HepG2 (cell line): ENCODE data around the gene RASD1. TPM values are rescaled to one million over a fixed set of nuclear protein-coding genes. Genes with fewer than 3 reads are reported as not detected.
A peak's percentile ranks its signal among the peaks of the same experiment; 100 is the strongest.

Experiments
- ARNT ChIP-seq: fragments of 450-650 bp; IDR thresholded peaks from 2 replicates; pipeline ENCODE4 v1.6.1; 2017
- ASH2L ChIP-seq: fragments of 300-600, 200-600 bp; sonication (generic); IDR thresholded peaks from 2 replicates; pipeline ENCODE4 v1.7.0; 2017; ENCODE audit warnings: low read depth, mild to moderate bottlenecking, moderate library complexity, mixed read lengths, low read length; ENCODE audit not compliant: insufficient read length
- DNMT3B ChIP-seq: conservative IDR thresholded peaks from 2 replicates; pipeline ENCODE4 v1.6.1; 2016; ENCODE audit warnings: missing biosample characterization, control low read depth
- ESRRA ChIP-seq: sonication (generic); formaldehyde crosslinking; IDR thresholded peaks from 2 replicates; pipeline ENCODE4 v1.5.1; 2020; ENCODE audit warnings: mild to moderate bottlenecking, low read depth, missing genetic modification reagents
- MAFF ChIP-seq: IDR thresholded peaks from 2 replicates; pipeline ENCODE4 v1.6.1; 2011; ENCODE audit warnings: low read depth, low read length, improper control_type of control experiment
- MBD4 ChIP-seq: IDR thresholded peaks from 2 replicates; pipeline ENCODE4 v1.6.1; 2012; ENCODE audit warnings: low read length, inconsistent platforms, borderline replicate concordance
- MIXL1 ChIP-seq: IDR thresholded peaks from 2 replicates; pipeline ENCODE4 v1.6.1; 2016
- MYPOP ChIP-seq: sonication (generic); formaldehyde crosslinking; IDR thresholded peaks from 2 replicates; pipeline ENCODE4 v1.8.1; 2023; ENCODE audit warnings: mild to moderate bottlenecking, moderate library complexity, missing genetic modification reagents
- SCMH1 ChIP-seq: sonication (generic); formaldehyde crosslinking; IDR thresholded peaks from 2 replicates; pipeline ENCODE4 v1.9.0; 2021; ENCODE audit warnings: missing genetic modification reagents, mild to moderate bottlenecking, borderline replicate concordance
- SRF ChIP-seq: IDR thresholded peaks from 2 replicates; pipeline ENCODE4 v1.6.1; 2011; ENCODE audit warnings: mild to moderate bottlenecking, low read depth, low read length, moderate library complexity
- ZBTB25 ChIP-seq: IDR thresholded peaks from 2 replicates; pipeline ENCODE4 v1.6.1; 2018; ENCODE audit warnings: missing genetic modification reagents
- ZC3H4 ChIP-seq: sonication (generic); formaldehyde crosslinking; IDR thresholded peaks from 2 replicates; pipeline ENCODE4 v1.4.0; 2020; ENCODE audit warnings: missing genetic modification reagents, borderline replicate concordance
- ZFP37 ChIP-seq: sonication (generic); formaldehyde crosslinking; IDR thresholded peaks from 2 replicates; pipeline ENCODE4 v1.4.0; 2020; ENCODE audit warnings: missing genetic modification reagents, borderline replicate concordance
- ZNF230 ChIP-seq: sonication (generic); formaldehyde crosslinking; IDR thresholded peaks from 2 replicates; pipeline ENCODE4 v1.4.0; 2020; ENCODE audit warnings: mild to moderate bottlenecking, missing genetic modification reagents
- ZNF329 ChIP-seq: sonication (generic); formaldehyde crosslinking; IDR thresholded peaks from 2 replicates; pipeline ENCODE4 v1.9.0; 2021; ENCODE audit warnings: low read depth, mild to moderate bottlenecking, missing genetic modification reagents
- ZNF589 ChIP-seq: sonication (generic); formaldehyde crosslinking; conservative IDR thresholded peaks from 2 replicates; pipeline ENCODE4 v1.8.0; 2022; ENCODE audit warnings: mild to moderate bottlenecking, moderate library complexity, missing genetic modification reagents
- ZNF879 ChIP-seq: sonication (generic); formaldehyde crosslinking; IDR thresholded peaks from 2 replicates; pipeline ENCODE4 v1.8.1; 2023; ENCODE audit warnings: missing genetic modification reagents
- polyA plus RNA-seq, 8 experiments: library from polyadenylated mRNA; depleted of rRNA in 3 of 8; stranded (reverse) in 7 of 8; unstranded in 1 of 8; fragments of >200 nt; fragmentation: Illumina TruSeq in 4 of 8; extraction: Trizol in 4 of 8; gene quantifications; 2 replicates each; pipeline versions ENCODE4 v1.2.1 to v1.2.3, GENCODE V29; 2011 to 2016; ENCODE audit warnings: low read depth in 4 of 8, missing spikeins in 1 of 8, mixed read lengths in 1 of 8; ENCODE audit not compliant: insufficient read depth in 1 of 8
- total RNA-seq, 5 experiments: library from RNA; depleted of rRNA; stranded (reverse); fragments of >200 nt; fragmentation: Illumina TruSeq; extraction: Trizol; gene quantifications; 2 replicates each; pipeline ENCODE4 v1.2.3, GENCODE V29; 2016; ENCODE audit warnings: low read depth in 1 of 5
- TF ChIP-seq, protein P1 (sequence below): sonication (generic); formaldehyde crosslinking; IDR thresholded peaks from 2 replicates; pipeline ENCODE4 v1.4.0; 2020; ENCODE audit warnings: mild to moderate bottlenecking, missing genetic modification reagents, borderline replicate concordance
- TF ChIP-seq, protein P2 (sequence below): sonication (generic); formaldehyde crosslinking; IDR thresholded peaks from 2 replicates; pipeline ENCODE4 v1.5.1; 2020; ENCODE audit warnings: missing genetic modification reagents, mild to moderate bottlenecking, borderline replicate concordance

Gene RASD1
- total and polyA plus RNA-seq, 2 of the 13 experiments (the other 11 are each of a cell fraction or from before 2014, with no cell fraction given), result 1.6 to 4.2 TPM

- TF ChIP-seq MBD4 (peak; percentile 86; the same call in 1 of the 2 replicates), MAFF (no peak), SRF (no peak), MIXL1 (CRISPR knock-in tag) (peak; percentile 97), DNMT3B (CRISPR knock-in tag) (peak; percentile 90; the same call in 1 of the 2 replicates), ZFP37 (CRISPR knock-in tag) (peak; percentile 84), ASH2L (peak; percentile 54), ZNF230 (CRISPR knock-in tag) (peak; percentile 69; the same call in 1 of the 2 replicates), ZNF329 (CRISPR knock-in tag) (no peak), ESRRA (peak; percentile 50; the same call in 1 of the 2 replicates), ZC3H4 (CRISPR knock-in tag) (no peak), MYPOP (peak; percentile 71; the same call in 1 of the 2 replicates), SCMH1 (CRISPR knock-in tag) (no peak), ARNT (no peak), ZBTB25 (CRISPR knock-in tag) (peak; percentile 93), ZNF589 (peak; percentile 90), ZNF879 (no peak)
- TF ChIP-seq, protein P1, sequence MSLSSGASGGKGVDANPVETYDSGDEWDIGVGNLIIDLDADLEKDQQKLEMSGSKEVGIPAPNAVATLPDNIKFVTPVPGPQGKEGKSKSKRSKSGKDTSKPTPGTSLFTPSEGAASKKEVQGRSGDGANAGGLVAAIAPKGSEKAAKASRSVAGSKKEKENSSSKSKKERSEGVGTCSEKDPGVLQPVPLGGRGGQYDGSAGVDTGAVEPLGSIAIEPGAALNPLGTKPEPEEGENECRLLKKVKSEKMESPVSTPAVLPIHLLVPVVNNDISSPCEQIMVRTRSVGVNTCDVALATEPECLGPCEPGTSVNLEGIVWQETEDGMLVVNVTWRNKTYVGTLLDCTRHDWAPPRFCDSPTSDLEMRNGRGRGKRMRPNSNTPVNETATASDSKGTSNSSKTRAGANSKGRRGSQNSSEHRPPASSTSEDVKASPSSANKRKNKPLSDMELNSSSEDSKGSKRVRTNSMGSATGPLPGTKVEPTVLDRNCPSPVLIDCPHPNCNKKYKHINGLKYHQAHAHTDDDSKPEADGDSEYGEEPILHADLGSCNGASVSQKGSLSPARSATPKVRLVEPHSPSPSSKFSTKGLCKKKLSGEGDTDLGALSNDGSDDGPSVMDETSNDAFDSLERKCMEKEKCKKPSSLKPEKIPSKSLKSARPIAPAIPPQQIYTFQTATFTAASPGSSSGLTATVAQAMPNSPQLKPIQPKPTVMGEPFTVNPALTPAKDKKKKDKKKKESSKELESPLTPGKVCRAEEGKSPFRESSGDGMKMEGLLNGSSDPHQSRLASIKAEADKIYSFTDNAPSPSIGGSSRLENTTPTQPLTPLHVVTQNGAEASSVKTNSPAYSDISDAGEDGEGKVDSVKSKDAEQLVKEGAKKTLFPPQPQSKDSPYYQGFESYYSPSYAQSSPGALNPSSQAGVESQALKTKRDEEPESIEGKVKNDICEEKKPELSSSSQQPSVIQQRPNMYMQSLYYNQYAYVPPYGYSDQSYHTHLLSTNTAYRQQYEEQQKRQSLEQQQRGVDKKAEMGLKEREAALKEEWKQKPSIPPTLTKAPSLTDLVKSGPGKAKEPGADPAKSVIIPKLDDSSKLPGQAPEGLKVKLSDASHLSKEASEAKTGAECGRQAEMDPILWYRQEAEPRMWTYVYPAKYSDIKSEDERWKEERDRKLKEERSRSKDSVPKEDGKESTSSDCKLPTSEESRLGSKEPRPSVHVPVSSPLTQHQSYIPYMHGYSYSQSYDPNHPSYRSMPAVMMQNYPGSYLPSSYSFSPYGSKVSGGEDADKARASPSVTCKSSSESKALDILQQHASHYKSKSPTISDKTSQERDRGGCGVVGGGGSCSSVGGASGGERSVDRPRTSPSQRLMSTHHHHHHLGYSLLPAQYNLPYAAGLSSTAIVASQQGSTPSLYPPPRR (CRISPR knock-in tag), result peak; percentile 99
- TF ChIP-seq, protein P2, sequence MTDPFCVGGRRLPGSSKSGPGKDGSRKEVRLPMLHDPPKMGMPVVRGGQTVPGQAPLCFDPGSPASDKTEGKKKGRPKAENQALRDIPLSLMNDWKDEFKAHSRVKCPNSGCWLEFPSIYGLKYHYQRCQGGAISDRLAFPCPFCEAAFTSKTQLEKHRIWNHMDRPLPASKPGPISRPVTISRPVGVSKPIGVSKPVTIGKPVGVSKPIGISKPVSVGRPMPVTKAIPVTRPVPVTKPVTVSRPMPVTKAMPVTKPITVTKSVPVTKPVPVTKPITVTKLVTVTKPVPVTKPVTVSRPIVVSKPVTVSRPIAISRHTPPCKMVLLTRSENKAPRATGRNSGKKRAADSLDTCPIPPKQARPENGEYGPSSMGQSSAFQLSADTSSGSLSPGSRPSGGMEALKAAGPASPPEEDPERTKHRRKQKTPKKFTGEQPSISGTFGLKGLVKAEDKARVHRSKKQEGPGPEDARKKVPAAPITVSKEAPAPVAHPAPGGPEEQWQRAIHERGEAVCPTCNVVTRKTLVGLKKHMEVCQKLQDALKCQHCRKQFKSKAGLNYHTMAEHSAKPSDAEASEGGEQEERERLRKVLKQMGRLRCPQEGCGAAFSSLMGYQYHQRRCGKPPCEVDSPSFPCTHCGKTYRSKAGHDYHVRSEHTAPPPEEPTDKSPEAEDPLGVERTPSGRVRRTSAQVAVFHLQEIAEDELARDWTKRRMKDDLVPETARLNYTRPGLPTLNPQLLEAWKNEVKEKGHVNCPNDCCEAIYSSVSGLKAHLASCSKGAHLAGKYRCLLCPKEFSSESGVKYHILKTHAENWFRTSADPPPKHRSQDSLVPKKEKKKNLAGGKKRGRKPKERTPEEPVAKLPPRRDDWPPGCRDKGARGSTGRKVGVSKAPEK, result no peak; the same call in 1 of the 2 replicates
Observed at GRCh38 chr17:17533901-17534441, 37.8 kb upstream of the RASD1 start (continued).
